ENCODE measurements around the gene SOX21. TPM values are rescaled to one million over a fixed set of nuclear protein-coding genes. Genes with fewer than 3 reads are reported as not detected.
A peak's percentile ranks its signal among the peaks of the same experiment; 100 is the strongest.
"Not testable (repeated sequence)": the region's sequence is repeated elsewhere in the genome, so short reads cannot be mapped to it uniquely, and the experiment has no call there.

The SOX21 gene
- total RNA-seq, 2 donors from 2014 or later, result 1.1 to 2.0 TPM

DNA sequence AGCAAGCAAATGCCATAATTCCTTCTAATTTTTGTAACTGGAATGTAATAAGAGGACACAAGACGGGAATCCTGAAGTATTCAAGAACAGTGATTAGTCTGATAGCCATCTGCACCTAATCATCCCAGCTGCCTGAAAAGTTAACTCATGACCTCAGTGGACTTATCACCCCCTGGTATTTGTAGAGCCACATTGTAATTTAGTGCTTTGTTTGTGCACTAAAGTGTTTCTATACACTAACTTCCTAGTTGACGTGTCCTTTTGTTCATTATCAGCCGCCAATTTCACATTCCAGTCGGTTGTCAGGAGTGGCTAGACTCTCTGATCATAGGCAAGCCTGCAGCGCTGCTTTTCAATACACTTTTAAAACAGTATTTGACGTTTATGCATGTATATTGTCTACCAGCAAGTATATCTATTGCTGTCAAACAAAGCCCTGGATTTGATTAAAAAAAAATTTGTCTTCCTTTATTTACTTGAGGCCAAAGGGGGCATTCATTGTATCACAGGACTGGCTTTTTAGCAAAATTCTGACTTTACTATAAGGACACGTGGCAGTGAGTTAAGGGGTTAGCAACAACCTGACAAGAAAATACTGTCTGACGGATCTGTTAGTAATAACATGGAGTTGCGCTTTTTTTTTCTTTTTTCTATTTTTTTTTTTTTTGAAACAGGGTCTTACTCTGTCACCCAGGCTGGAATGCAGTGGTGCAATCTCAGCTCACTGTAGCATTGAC, 10.4 kb upstream of the SOX21 start:
- no peak overlapping the region for H3K4me3 ChIP-seq
- no peak for DNase-seq (ENCODE audit: low spot score)
- intact Hi-C loops (cut with DNase I), result no loop called here
- no peak overlapping the region for H3K27ac ChIP-seq
- WGBS, result 72% methylated on average over 9 of the region's 9 CpGs
- H3K27me3 ChIP-seq (replicated peaks; ENCODE audit: insufficient read depth), result no peaks in the 10 kb centered on the region
- TF ChIP-seq POLR2A (IDR thresholded peaks at IDR 0.05), result no peak
- TF ChIP-seq CTCF (IDR thresholded peaks at IDR 0.05), result no peak
- TF ChIP-seq POLR2AphosphoS5 (IDR thresholded peaks at IDR 0.05), result no peak
- no peaks in the 10 kb centered on the region for H3K4me1 ChIP-seq (replicated peaks)
- H3K36me3 ChIP-seq, result no peaks in the 10 kb centered on the region
- H3K9me3 ChIP-seq, result no peaks in the 10 kb centered on the region

DNA sequence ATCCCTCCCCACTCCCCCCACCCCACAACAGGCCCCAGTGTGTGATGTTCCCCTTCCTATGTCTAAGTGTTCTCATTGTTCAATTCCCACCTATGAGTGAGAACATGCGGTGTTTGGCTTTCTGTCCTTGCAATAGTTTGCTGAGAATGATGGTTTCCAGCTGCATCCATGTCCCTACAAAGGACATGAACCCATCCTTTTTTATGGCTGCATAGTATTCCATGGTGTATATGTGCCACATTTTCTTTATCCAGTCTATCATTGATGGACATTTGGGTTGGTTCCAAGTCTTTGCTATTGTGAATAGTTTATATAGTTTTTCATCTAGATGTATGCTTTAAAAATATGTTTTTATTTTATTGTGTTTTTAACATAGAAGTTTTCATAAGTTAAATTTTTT, 6.4 kb upstream of the SOX21 start:
- intact Hi-C loops (cut with DNase I); H3K9me3 ChIP-seq; H3K4me3 ChIP-seq; DNase-seq (ENCODE audit: low spot score); H3K27ac ChIP-seq; H3K27me3 ChIP-seq (replicated peaks; ENCODE audit: insufficient read depth); H3K36me3 ChIP-seq; H3K4me1 ChIP-seq (replicated peaks): not testable (repeated sequence)
- WGBS, result 88% methylated on average over 1 of the region's 1 CpG

- H3K4me1 ChIP-seq (replicated peaks), result no peaks in the 10 kb centered on the region
- DNase-seq (ENCODE audit: low spot score), result no peak
- H3K9me3 ChIP-seq, result no peaks in the 10 kb centered on the region
- no peaks in the 10 kb centered on the region for H3K27me3 ChIP-seq (replicated peaks; ENCODE audit: insufficient read depth)
- TF ChIP-seq POLR2A (IDR thresholded peaks at IDR 0.05) (no peak), POLR2AphosphoS5 (IDR thresholded peaks at IDR 0.05) (no peak), CTCF (IDR thresholded peaks at IDR 0.05) (no peak)
- H3K27ac ChIP-seq, result no peak overlapping the region
- intact Hi-C loops (cut with DNase I), result no loop called here
- H3K4me3 ChIP-seq, result no peak overlapping the region
- no peaks in the 10 kb centered on the region for H3K36me3 ChIP-seq
- 87% methylated on average over 4 of the region's 4 CpGs for WGBS
Measured at GRCh38 chr13:94717916-94718315, 5.6 kb upstream of the SOX21 start.

- no peak for TF ChIP-seq POLR2A (IDR thresholded peaks at IDR 0.05)
- no peak for TF ChIP-seq POLR2AphosphoS5 (IDR thresholded peaks at IDR 0.05)
- peak in 2 of 4 experiments; percentile 8 to 9 for TF ChIP-seq CTCF (IDR thresholded peaks at IDR 0.05)
- no peak for DNase-seq (ENCODE audit: low spot score)
- Histone ChIP-seq H3K4me3 (no peak overlapping the region), H3K27me3 (replicated peaks; ENCODE audit: insufficient read depth) (no peaks in the 10 kb centered on the region), H3K4me1 (replicated peaks) (no peaks in the 10 kb centered on the region), H3K36me3 (no peaks in the 10 kb centered on the region), H3K27ac (no peak overlapping the region), H3K9me3 (no peaks in the 10 kb centered on the region)
- 71% methylated on average over 5 of the region's 5 CpGs for WGBS
- intact Hi-C loops (cut with DNase I), result no loop called here
Measured at GRCh38 chr13:94716016-94716415, 3.7 kb upstream of the SOX21 start.

DNA sequence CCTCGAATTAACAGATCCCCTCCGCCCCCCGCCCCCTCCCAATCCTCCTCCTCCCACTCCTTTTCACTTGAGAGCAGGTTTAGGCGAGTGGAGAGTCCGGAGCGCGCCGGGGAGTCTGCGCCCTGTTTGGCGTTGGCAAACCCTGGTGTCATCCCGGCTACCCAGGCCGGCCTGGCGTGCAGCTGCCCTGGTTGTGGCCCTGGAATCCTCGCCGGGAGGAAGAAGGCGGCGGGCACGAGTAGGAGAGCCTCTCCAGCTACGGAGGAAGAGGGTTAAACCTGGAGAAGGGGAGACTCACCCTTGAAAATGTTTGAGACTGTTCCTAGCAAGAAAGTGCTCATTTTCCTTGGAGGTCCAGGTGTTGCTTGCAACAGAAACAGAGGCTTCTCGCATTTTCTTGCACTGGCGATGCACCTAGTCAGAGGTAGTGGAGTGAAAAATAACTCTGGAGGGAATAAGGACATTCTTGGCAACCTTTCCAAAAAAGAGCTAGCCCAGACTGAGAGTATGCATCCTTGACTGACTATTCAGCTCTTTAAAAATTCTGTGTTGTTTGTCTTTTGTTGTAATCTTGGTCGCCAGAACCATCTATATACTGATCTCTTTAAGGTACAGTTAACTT, 1.3 kb upstream of the SOX21 start:
- peak overlapping the region; percentile 34 to 37 for H3K4me3 ChIP-seq
- no peaks in the 10 kb centered on the region for H3K27me3 ChIP-seq (replicated peaks; ENCODE audit: insufficient read depth)
- DNase-seq (ENCODE audit: low spot score), result no peak
- no peaks in the 10 kb centered on the region for H3K9me3 ChIP-seq
- 6% methylated on average over 22 of the region's 22 CpGs for WGBS
- TF ChIP-seq POLR2AphosphoS5 (IDR thresholded peaks at IDR 0.05) (no peak), CTCF (IDR thresholded peaks at IDR 0.05) (no peak), POLR2A (IDR thresholded peaks at IDR 0.05) (no peak)
- intact Hi-C loops (cut with DNase I), result no loop called here
- H3K4me1 ChIP-seq (replicated peaks), result no peaks in the 10 kb centered on the region
- H3K36me3 ChIP-seq, result no peaks in the 10 kb centered on the region
- H3K27ac ChIP-seq, result peak overlapping the region in 1 of 2 donors; percentile 69

Data from prostate gland (tissue), 2 donors.